Renal pelvis (tissue), 4 donors: ENCODE measurements around the gene TRUB1. TPM values are rescaled to one million over a fixed set of nuclear protein-coding genes. Genes with fewer than 3 reads are reported as not detected.

Experiments
- DNase-seq: peaks from one replicate; pipeline ENCODE4 v3.0.0-alpha.2; 2013
- polyA plus RNA-seq, 3 donors: library from polyadenylated mRNA; unstranded; fragments of 120-200 nt; gene quantifications; one replicate each; pipeline ENCODE4 v1.2.1, GENCODE V29; 2013; ENCODE audit not compliant: insufficient read length in 3 of 3

TRUB1 gene
- polyA plus RNA-seq, 3 donors: 31.6 to 34.2 (median 33.8) TPM

GRCh38 chr10:114970515-114970914 is 32.5 kb downstream of the TRUB1 start:
- no peak for DNase-seq

- DNase-seq: no peak
Observed at GRCh38 chr10:114973306-114973705, 35.3 kb downstream of the TRUB1 start.

GRCh38 chr10:114973997-114974396 is 36.0 kb downstream of the TRUB1 start:
- DNase-seq: no peak

GRCh38 chr10:114974625-114975024 is 36.6 kb downstream of the TRUB1 start:
- no peak for DNase-seq

GRCh38 chr10:114975091-114975490 is 37.1 kb downstream of the TRUB1 start:
- no peak for DNase-seq

- no peak for DNase-seq
Observed at GRCh38 chr10:114982989-114983388, 45.0 kb downstream of the TRUB1 start.

- DNase-seq: no peak
Observed at GRCh38 chr10:114987995-114988394, 50.0 kb downstream of the TRUB1 start.

- DNase-seq: no peak
Observed at GRCh38 chr10:114990586-114990985, 52.6 kb downstream of the TRUB1 start.

GRCh38 chr10:114990991-114991390 is 53.0 kb downstream of the TRUB1 start:
- no peak for DNase-seq

GRCh38 chr10:114992189-114992775 is 54.3 kb downstream of the TRUB1 start:
- DNase-seq: no peak

- DNase-seq: no peak
Observed at GRCh38 chr10:114995468-114996247, 57.7 kb downstream of the TRUB1 start.

- no peak for DNase-seq
Observed at GRCh38 chr10:114996542-114996941, 58.5 kb downstream of the TRUB1 start.

GRCh38 chr10:114998993-114999392 is 61.0 kb downstream of the TRUB1 start:
- DNase-seq: no peak

GRCh38 chr10:115001506-115002381 is 63.7 kb downstream of the TRUB1 start:
- DNase-seq: no peak

GRCh38 chr10:115003396-115003795 is 65.4 kb downstream of the TRUB1 start:
- no peak for DNase-seq

- DNase-seq: no peak
Observed at GRCh38 chr10:115004236-115004862, 66.4 kb downstream of the TRUB1 start.

- DNase-seq: no peak
Observed at GRCh38 chr10:115005771-115006170, 67.8 kb downstream of the TRUB1 start.

- DNase-seq: no peak
Observed at GRCh38 chr10:115018185-115018931, 80.4 kb downstream of the TRUB1 start.

- DNase-seq: no peak
Observed at GRCh38 chr10:115020449-115020848, 82.5 kb downstream of the TRUB1 start.

- no peak for DNase-seq
Observed at GRCh38 chr10:115022733-115023132, 84.7 kb downstream of the TRUB1 start.

- no peak for DNase-seq
Observed at GRCh38 chr10:115023715-115024114, 85.7 kb downstream of the TRUB1 start.
